SK-N-SH (cell line): ENCODE data around the gene RBM38. TPM values are rescaled to one million over a fixed set of nuclear protein-coding genes. Genes with fewer than 3 reads are reported as not detected.

Source experiments
- CTCF ChIA-PET: fragments of 300-600, 350-600 bp; formaldehyde crosslinking; extraction: SDS; loops from one replicate; lab custom pipeline; 2021; lab: Yijun Ruan, JAX
- POLR2A ChIA-PET: fragments of 350-600 bp; sonication (Branson Sonifier 250); formaldehyde crosslinking; extraction: SDS; loops from one replicate; lab custom pipeline; 2020; ENCODE audit warnings: antibody characterized with exemption, inconsistent platforms; lab: Yijun Ruan, JAX
- DNase-seq: peaks from one replicate; pipeline ENCODE4 v3.0.0; 2012
- H2AFZ ChIP-seq: fragments of 200-600 bp; sonication (generic); 2 replicates; pipeline ENCODE4 v1.8.1; 2016; ENCODE audit warnings: antibody characterized with exemption, mild to moderate bottlenecking, low read depth
- H3F3A ChIP-seq: fragments of 200-600 bp; sonication (generic); replicated peaks from 2 replicates; pipeline ENCODE3; 2016; ENCODE audit warnings: antibody characterized with exemption, mild to moderate bottlenecking; ENCODE audit not compliant: insufficient read depth
- H3K27ac ChIP-seq, 2 experiments: fragments of 200-500 bp in 1 of 2; fragments of 200-600 bp in 1 of 2; sonication (Bioruptor generic) in 1 of 2; sonication (generic), shearing (Covaris generic) in 1 of 2; 2 replicates each; pipeline versions ENCODE4 v1.5.1 to v1.6.1; 2014 to 2016; ENCODE audit warnings: low read depth in 2 of 2, inconsistent platforms in 1 of 2, low read length in 1 of 2, mild to moderate bottlenecking in 1 of 2, mixed read lengths in 1 of 2
- H3K27me3 ChIP-seq: fragments of 200-600 bp; sonication (generic), shearing (Covaris generic); 2 replicates; pipeline ENCODE4 v1.6.1; 2016; ENCODE audit warnings: mixed run types; ENCODE audit not compliant: insufficient read depth
- H3K36me3 ChIP-seq, 2 experiments: fragments of 200-500 bp in 1 of 2; fragments of 200-600 bp in 1 of 2; sonication (Bioruptor generic) in 1 of 2; sonication (generic) in 1 of 2; replicated peaks in 1 of 2; 2 replicates each; pipeline versions ENCODE3 to v1.5.1; 2014 to 2016; ENCODE audit warnings: low read length in 1 of 2, mild to moderate bottlenecking in 1 of 2; ENCODE audit not compliant: insufficient read depth in 2 of 2, control insufficient read depth in 1 of 2
- H3K4me1 ChIP-seq, 2 experiments: fragments of 200-500 bp in 1 of 2; fragments of 200-600 bp in 1 of 2; sonication (Bioruptor generic) in 1 of 2; sonication (generic), shearing (Covaris generic) in 1 of 2; 2 replicates each; pipeline versions ENCODE4 v1.5.1 to v1.6.1; 2014 to 2016; ENCODE audit warnings: low read depth in 1 of 2, low read length in 1 of 2, mixed run types in 1 of 2; ENCODE audit not compliant: insufficient read depth in 2 of 2, control insufficient read depth in 1 of 2
- H3K4me2 ChIP-seq: fragments of 200-600 bp; sonication (generic), shearing (Covaris generic); 2 replicates; pipeline ENCODE4 v1.6.1; 2017; ENCODE audit warnings: mixed run types
- H3K4me3 ChIP-seq, 2 experiments: fragments of 200-500 bp in 1 of 2; fragments of 200-600 bp in 1 of 2; sonication (Bioruptor generic) in 1 of 2; sonication (generic), shearing (Covaris generic) in 1 of 2; 2 replicates each; pipeline versions ENCODE4 v1.5.1 to v1.8.1; 2014 to 2016; ENCODE audit warnings: low read depth in 2 of 2, inconsistent platforms in 1 of 2, low read length in 1 of 2, mild to moderate bottlenecking in 1 of 2, mixed read lengths in 1 of 2, moderate library complexity in 1 of 2
- H3K79me2 ChIP-seq: fragments of 200-600 bp; sonication (generic); 2 replicates; pipeline ENCODE4 v1.8.1; 2017; ENCODE audit warnings: mild to moderate bottlenecking; ENCODE audit not compliant: insufficient read depth
- H3K9ac ChIP-seq: fragments of 200-600 bp; sonication (generic); 2 replicates; pipeline ENCODE4 v1.6.1; 2017; ENCODE audit warnings: mixed run types
- H3K9me2 ChIP-seq: fragments of 200-600 bp; sonication (generic); 2 replicates; pipeline ENCODE4 v1.6.1; 2017; ENCODE audit warnings: mixed run types
- H3K9me3 ChIP-seq: fragments of 200-600 bp; sonication (generic); 2 replicates; pipeline ENCODE4 v1.6.1; 2017; ENCODE audit warnings: mixed run types, mild to moderate bottlenecking, moderate library complexity
- H4K20me1 ChIP-seq: fragments of 200-600 bp; sonication (generic); 2 replicates; pipeline ENCODE4 v1.6.1; 2017; ENCODE audit warnings: mild to moderate bottlenecking, mixed run types; ENCODE audit not compliant: insufficient read depth
- CHD2 ChIP-seq: fragments of 150-350 bp; IDR thresholded peaks from 2 replicates; pipeline ENCODE4 v1.6.1; 2018; ENCODE audit warnings: low read length; ENCODE audit not compliant: partially characterized antibody
- EP300 ChIP-seq, 2 experiments: IDR thresholded peaks; 2 replicates each; pipeline versions ENCODE4 v1.4.0 to v1.6.1; 2012; ENCODE audit warnings: borderline replicate concordance in 1 of 2, low read depth in 1 of 2, low read length in 1 of 2
- EZH2phosphoT487 ChIP-seq: fragments of 200-600 bp; sonication (generic); IDR thresholded peaks from 2 replicates; pipeline ENCODE4 v1.6.1; 2017; ENCODE audit warnings: low read depth, mixed run types, mild to moderate bottlenecking, antibody characterized with exemption, moderate library complexity, borderline replicate concordance
- FOSL2 ChIP-seq: IDR thresholded peaks from 2 replicates; pipeline ENCODE4 v1.4.0; 2012; ENCODE audit warnings: low read depth, mild to moderate bottlenecking, moderate library complexity, borderline replicate concordance
- GABPA ChIP-seq: IDR thresholded peaks from 2 replicates; pipeline ENCODE4 v1.4.0; 2012; ENCODE audit warnings: low read depth, mild to moderate bottlenecking
- GATA2 ChIP-seq: sonication (generic); formaldehyde crosslinking; IDR thresholded peaks from 2 replicates; pipeline ENCODE4 v1.5.0; 2020; ENCODE audit warnings: mild to moderate bottlenecking, missing genetic modification reagents
- MXI1 ChIP-seq: IDR thresholded peaks from 2 replicates; pipeline ENCODE4 v1.6.1; 2012; ENCODE audit warnings: mild to moderate bottlenecking, low read depth, low read length, improper control_type of control experiment
- NRF1 ChIP-seq: IDR thresholded peaks from 2 replicates; pipeline ENCODE4 v1.6.1; 2012; ENCODE audit warnings: low read depth, mild to moderate bottlenecking, low read length
- REST ChIP-seq: IDR thresholded peaks from 2 replicates; pipeline ENCODE4 v1.6.1; 2012; ENCODE audit warnings: mild to moderate bottlenecking, low read depth, low read length, moderate library complexity
- RFX5 ChIP-seq: IDR thresholded peaks from 2 replicates; pipeline ENCODE4 v1.6.1; 2012; ENCODE audit warnings: mild to moderate bottlenecking, improper control_type of control experiment, low read length
- SMC3 ChIP-seq: IDR thresholded peaks from 2 replicates; pipeline ENCODE4 v1.6.1; 2012; ENCODE audit warnings: low read depth, low read length, improper control_type of control experiment
- YY1 ChIP-seq: IDR thresholded peaks from 2 replicates; pipeline ENCODE4 v1.4.0; 2012; ENCODE audit warnings: low read depth, mild to moderate bottlenecking
- WGBS: methylation state at CpG from one replicate; pipeline ENCODE4 v1.1.6; 2017; ENCODE audit warnings: low lambda C conversion rate; 5-methylcytosine and 5-hydroxymethylcytosine counted together
- polyA plus RNA-seq, 3 experiments: library from polyadenylated mRNA; depleted of rRNA; stranded (reverse); fragments of >200 nt; gene quantifications; 2 replicates each; pipeline ENCODE4 v1.2.3, GENCODE V29; 2012
- TF ChIP-seq, protein P1 (sequence below): fragments of 200-600 bp; sonication (generic); IDR thresholded peaks from 2 replicates; pipeline ENCODE4 v1.6.1; 2017; ENCODE audit warnings: antibody characterized with exemption, mild to moderate bottlenecking, moderate library complexity
- TF ChIP-seq, protein P2 (sequence below): IDR thresholded peaks from 2 replicates; pipeline ENCODE4 v1.4.0; 2012; ENCODE audit warnings: low read depth, borderline replicate concordance

The RBM38 gene
- polyA plus RNA-seq, 1 of the 3 experiments (the other 2 are of a cell fraction), result 11.5 TPM

DNA sequence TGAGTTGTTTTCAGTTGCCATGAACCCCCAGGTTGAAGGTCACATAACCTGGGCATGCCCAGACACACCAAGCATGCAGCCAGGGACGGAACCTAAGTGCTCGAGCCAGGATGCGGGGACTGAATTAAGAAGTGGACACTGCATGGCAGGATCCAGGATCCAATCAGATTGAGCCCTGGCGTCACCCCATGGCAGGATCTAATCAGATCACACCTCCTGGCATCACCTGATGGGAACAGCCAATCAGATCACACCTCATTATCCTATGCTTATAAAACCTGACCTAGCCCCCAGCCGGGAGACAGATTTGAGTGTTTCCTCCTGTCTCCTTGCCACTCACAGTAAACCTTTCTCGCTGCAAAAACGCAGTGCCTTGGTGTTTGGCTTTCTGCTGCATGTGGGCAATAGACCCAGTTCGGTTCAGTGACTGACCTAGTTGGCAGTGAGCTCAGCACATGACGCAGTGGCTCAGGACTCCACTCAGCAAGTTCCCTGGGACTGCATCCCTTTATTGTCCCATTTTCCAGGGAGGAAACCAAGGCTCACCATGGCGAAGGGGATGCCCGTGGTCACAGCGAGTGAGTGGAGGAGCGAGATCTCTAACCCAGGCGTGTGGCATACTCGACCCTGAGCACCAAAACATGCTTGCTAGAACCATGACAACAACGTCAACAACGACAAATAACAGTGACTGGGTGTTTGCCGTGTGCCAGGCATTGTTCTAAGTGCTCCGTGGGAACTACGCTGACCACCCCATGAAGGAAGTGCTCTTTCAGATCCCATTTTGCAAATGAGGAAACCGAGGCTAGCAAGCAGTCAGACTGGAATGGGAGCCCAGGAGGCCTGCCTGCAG is 66.3 kb downstream of the RBM38 start:
- no peak overlapping the region for H3K27ac ChIP-seq
- no peaks in the 10 kb centered on the region for H3K27me3 ChIP-seq
- H3K9ac ChIP-seq, result no peak overlapping the region
- H3K4me2 ChIP-seq, result no peak overlapping the region
- no peaks in the 10 kb centered on the region for H3F3A ChIP-seq
- no peaks in the 10 kb centered on the region for H3K79me2 ChIP-seq
- WGBS, result 63% methylated on average over 19 of the region's 21 CpGs
- CTCF ChIA-PET, result interaction anchor here (1.1 to 1.6 kb wide), 2 partner anchors 38 to 76 kb away, joined by 4 read pairs; no protein-coding TSS in a partner anchor
- H3K4me1 ChIP-seq, result no peaks in the 10 kb centered on the region; a peak in 1 of 4 replicates
- H3K9me3 ChIP-seq, result no peaks in the 10 kb centered on the region
- H3K36me3 ChIP-seq, result no peaks in the 10 kb centered on the region
- no peak for DNase-seq
- TF ChIP-seq GABPA (no peak), CHD2 (no peak), MXI1 (no peak), FOSL2 (no peak), RFX5 (no peak)
- TF ChIP-seq, protein P1, sequence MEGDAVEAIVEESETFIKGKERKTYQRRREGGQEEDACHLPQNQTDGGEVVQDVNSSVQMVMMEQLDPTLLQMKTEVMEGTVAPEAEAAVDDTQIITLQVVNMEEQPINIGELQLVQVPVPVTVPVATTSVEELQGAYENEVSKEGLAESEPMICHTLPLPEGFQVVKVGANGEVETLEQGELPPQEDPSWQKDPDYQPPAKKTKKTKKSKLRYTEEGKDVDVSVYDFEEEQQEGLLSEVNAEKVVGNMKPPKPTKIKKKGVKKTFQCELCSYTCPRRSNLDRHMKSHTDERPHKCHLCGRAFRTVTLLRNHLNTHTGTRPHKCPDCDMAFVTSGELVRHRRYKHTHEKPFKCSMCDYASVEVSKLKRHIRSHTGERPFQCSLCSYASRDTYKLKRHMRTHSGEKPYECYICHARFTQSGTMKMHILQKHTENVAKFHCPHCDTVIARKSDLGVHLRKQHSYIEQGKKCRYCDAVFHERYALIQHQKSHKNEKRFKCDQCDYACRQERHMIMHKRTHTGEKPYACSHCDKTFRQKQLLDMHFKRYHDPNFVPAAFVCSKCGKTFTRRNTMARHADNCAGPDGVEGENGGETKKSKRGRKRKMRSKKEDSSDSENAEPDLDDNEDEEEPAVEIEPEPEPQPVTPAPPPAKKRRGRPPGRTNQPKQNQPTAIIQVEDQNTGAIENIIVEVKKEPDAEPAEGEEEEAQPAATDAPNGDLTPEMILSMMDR, result no peak
- no peak overlapping the region for H3K4me3 ChIP-seq
- H4K20me1 ChIP-seq, result no peaks in the 10 kb centered on the region
- POLR2A ChIA-PET, result no interaction called here
- no peak overlapping the region for H2AFZ ChIP-seq
- H3K9me2 ChIP-seq, result no peaks in the 10 kb centered on the region

DNA sequence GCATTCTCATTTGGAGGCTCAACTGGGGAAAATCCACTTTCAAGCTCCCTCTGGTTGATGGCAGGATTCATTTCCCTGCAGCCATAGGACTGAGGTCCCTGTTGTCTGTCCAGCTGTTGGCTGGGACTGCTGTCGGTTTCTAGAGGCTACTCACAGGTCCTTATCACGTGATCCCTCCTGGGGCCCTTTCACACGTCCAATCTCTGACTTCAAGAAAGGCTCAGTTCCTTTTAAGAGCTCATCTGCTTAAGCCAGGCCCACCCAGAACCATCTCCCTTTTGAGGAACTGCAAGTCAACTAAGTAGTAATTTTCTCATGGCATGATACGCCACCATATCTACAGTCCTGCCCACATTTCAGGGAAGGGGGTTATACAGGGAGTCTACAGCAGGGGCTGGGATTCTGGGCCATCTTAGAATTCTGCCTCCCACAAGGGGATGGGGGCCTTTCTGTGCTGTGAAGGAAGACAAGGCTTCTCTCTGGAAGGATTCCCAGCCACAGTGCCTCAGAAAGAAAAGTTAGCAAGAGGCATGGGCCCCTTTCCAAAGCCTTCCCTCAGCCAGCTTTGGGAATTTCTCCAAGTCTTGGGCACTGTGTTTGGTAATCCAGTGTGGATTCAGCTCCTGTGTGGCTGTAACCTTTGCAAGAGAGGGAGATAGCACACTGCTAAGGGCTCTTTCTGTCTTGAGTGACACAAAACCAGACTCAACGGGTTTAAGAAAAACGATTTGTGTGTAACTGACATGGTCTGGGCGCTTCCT is 67.4 kb downstream of the RBM38 start:
- DNase-seq, result no peak
- CTCF ChIA-PET, result interaction anchor here (1.1 to 1.6 kb wide), 2 partner anchors 37 to 77 kb away, joined by 4 read pairs; no protein-coding TSS in a partner anchor

More for the DNA sequence above, 67.4 kb downstream of the RBM38 start:
- H3K27ac ChIP-seq, result no peak overlapping the region
- no peak overlapping the region for H3K4me2 ChIP-seq
- TF ChIP-seq SMC3, result no peak
- no peak for TF ChIP-seq REST
- no peak for TF ChIP-seq YY1
- no peak for TF ChIP-seq GATA2 (CRISPR knock-in tag)
- no peak for TF ChIP-seq NRF1
- TF ChIP-seq, protein P2, sequence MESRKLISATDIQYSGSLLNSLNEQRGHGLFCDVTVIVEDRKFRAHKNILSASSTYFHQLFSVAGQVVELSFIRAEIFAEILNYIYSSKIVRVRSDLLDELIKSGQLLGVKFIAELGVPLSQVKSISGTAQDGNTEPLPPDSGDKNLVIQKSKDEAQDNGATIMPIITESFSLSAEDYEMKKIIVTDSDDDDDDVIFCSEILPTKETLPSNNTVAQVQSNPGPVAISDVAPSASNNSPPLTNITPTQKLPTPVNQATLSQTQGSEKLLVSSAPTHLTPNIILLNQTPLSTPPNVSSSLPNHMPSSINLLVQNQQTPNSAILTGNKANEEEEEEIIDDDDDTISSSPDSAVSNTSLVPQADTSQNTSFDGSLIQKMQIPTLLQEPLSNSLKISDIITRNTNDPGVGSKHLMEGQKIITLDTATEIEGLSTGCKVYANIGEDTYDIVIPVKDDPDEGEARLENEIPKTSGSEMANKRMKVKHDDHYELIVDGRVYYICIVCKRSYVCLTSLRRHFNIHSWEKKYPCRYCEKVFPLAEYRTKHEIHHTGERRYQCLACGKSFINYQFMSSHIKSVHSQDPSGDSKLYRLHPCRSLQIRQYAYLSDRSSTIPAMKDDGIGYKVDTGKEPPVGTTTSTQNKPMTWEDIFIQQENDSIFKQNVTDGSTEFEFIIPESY, result no peak
- no peak for TF ChIP-seq EP300 (IDR thresholded peaks at IDR 0.05; ENCODE audit: borderline replicate concordance in 1 of 2, low read depth in 1 of 2, low read length in 1 of 2)
- no peak for TF ChIP-seq EZH2phosphoT487
- H4K20me1 ChIP-seq, result no peaks in the 10 kb centered on the region
- H2AFZ ChIP-seq, result no peak overlapping the region
- no peaks in the 10 kb centered on the region for H3K9me3 ChIP-seq
- H3K9me2 ChIP-seq, result no peaks in the 10 kb centered on the region
- no peaks in the 10 kb centered on the region for H3K36me3 ChIP-seq
- no peak overlapping the region for H3K9ac ChIP-seq
- no peaks in the 10 kb centered on the region for H3K79me2 ChIP-seq
- H3K4me1 ChIP-seq, result no peaks in the 10 kb centered on the region; a peak in 1 of 4 replicates
- WGBS, result 39% methylated on average over 7 of the region's 7 CpGs
- H3F3A ChIP-seq, result no peaks in the 10 kb centered on the region
- no peaks in the 10 kb centered on the region for H3K27me3 ChIP-seq
- H3K4me3 ChIP-seq, result no peak overlapping the region
- POLR2A ChIA-PET, result no interaction called here
